ENCODE measurements around the gene VAV3. TPM values are rescaled to one million over a fixed set of nuclear protein-coding genes. Genes with fewer than 3 reads are reported as not detected.
A peak's percentile ranks its signal among the peaks of the same experiment; 100 is the strongest.

Gene VAV3
- total RNA-seq, 1 donor from 2014 or later = 159 TPM

GRCh38 chr1:107620753-107621152 lies 344.2 kb downstream of the VAV3 start:
- DNase-seq (ENCODE audit: low spot score) = no peak
- no peak overlapping the region for H3K4me3 Mint-ChIP-seq (ENCODE audit: unreplicated experiment)
- no peak for TF ChIP-seq CTCF (IDR thresholded peaks at IDR 0.05; ENCODE audit: unreplicated experiment)
- no peak overlapping the region for H3K27ac Mint-ChIP-seq (ENCODE audit: unreplicated experiment)
- peaks cover 29% of the 10 kb centered on the region for H3K36me3 Mint-ChIP-seq (ENCODE audit: low read depth, unreplicated experiment)
- peaks cover 3% of the 10 kb centered on the region for H3K27me3 Mint-ChIP-seq (ENCODE audit: unreplicated experiment)
- peaks cover 3% of the 10 kb centered on the region for H3K4me1 Mint-ChIP-seq (ENCODE audit: unreplicated experiment)
- no peaks in the 10 kb centered on the region for H3K9me3 Mint-ChIP-seq (ENCODE audit: unreplicated experiment)

- H3K9me3 Mint-ChIP-seq (ENCODE audit: unreplicated experiment) = no peaks in the 10 kb centered on the region
- peaks cover 3% of the 10 kb centered on the region for H3K4me1 Mint-ChIP-seq (ENCODE audit: unreplicated experiment)
- no peak for DNase-seq (ENCODE audit: low spot score)
- H3K27ac Mint-ChIP-seq (ENCODE audit: unreplicated experiment) = no peak overlapping the region
- peaks cover 43% of the 10 kb centered on the region for H3K36me3 Mint-ChIP-seq (ENCODE audit: low read depth, unreplicated experiment)
- H3K4me3 Mint-ChIP-seq (ENCODE audit: unreplicated experiment) = no peak overlapping the region
- no peak for TF ChIP-seq CTCF (IDR thresholded peaks at IDR 0.05; ENCODE audit: unreplicated experiment)
- peaks cover 3% of the 10 kb centered on the region for H3K27me3 Mint-ChIP-seq (ENCODE audit: unreplicated experiment)
Observed at GRCh38 chr1:107618539-107618938, 346.4 kb downstream of the VAV3 start.

- DNase-seq (ENCODE audit: low spot score) = no peak
- no peak overlapping the region for H3K27ac Mint-ChIP-seq (ENCODE audit: unreplicated experiment)
- H3K9me3 Mint-ChIP-seq (ENCODE audit: unreplicated experiment) = no peaks in the 10 kb centered on the region
- no peak for TF ChIP-seq CTCF (IDR thresholded peaks at IDR 0.05; ENCODE audit: unreplicated experiment)
- peaks cover 3% of the 10 kb centered on the region for H3K4me1 Mint-ChIP-seq (ENCODE audit: unreplicated experiment)
- peak overlapping the region; percentile 32 for H3K4me3 Mint-ChIP-seq (ENCODE audit: unreplicated experiment)
- peaks cover 49% of the 10 kb centered on the region for H3K36me3 Mint-ChIP-seq (ENCODE audit: low read depth, unreplicated experiment)
- peaks cover 3% of the 10 kb centered on the region for H3K27me3 Mint-ChIP-seq (ENCODE audit: unreplicated experiment)
Observed at GRCh38 chr1:107617921-107618320, 347.1 kb downstream of the VAV3 start.

GRCh38 chr1:107617456-107617855 lies 347.5 kb downstream of the VAV3 start:
- Mint-ChIP-seq H3K4me1 (ENCODE audit: unreplicated experiment) (no peaks in the 10 kb centered on the region), H3K27ac (ENCODE audit: unreplicated experiment) (no peak overlapping the region), H3K36me3 (ENCODE audit: low read depth, unreplicated experiment) (peaks cover 49% of the 10 kb centered on the region), H3K9me3 (ENCODE audit: unreplicated experiment) (no peaks in the 10 kb centered on the region), H3K4me3 (ENCODE audit: unreplicated experiment) (peak overlapping the region; percentile 32), H3K27me3 (ENCODE audit: unreplicated experiment) (peaks cover 3% of the 10 kb centered on the region)
- no peak for TF ChIP-seq CTCF (IDR thresholded peaks at IDR 0.05; ENCODE audit: unreplicated experiment)
- no peak for DNase-seq (ENCODE audit: low spot score)

GRCh38 chr1:107609808-107610207 lies 355.2 kb downstream of the VAV3 start:
- Mint-ChIP-seq H3K9me3 (ENCODE audit: unreplicated experiment) (no peaks in the 10 kb centered on the region), H3K27me3 (ENCODE audit: unreplicated experiment) (peaks cover 3% of the 10 kb centered on the region), H3K4me1 (ENCODE audit: unreplicated experiment) (peaks cover 9% of the 10 kb centered on the region), H3K36me3 (ENCODE audit: low read depth, unreplicated experiment) (peaks cover 31% of the 10 kb centered on the region), H3K27ac (ENCODE audit: unreplicated experiment) (no peak overlapping the region), H3K4me3 (ENCODE audit: unreplicated experiment) (no peak overlapping the region)
- DNase-seq (ENCODE audit: low spot score) = no peak
- no peak for TF ChIP-seq CTCF (IDR thresholded peaks at IDR 0.05; ENCODE audit: unreplicated experiment)

Measured in endothelial cell (in vitro differentiated cells).